Measurements from ENCODE around the gene SLC25A18. TPM values are rescaled to one million over a fixed set of nuclear protein-coding genes. Genes with fewer than 3 reads are reported as not detected.
"Not testable (repeated sequence)": the region's sequence is repeated elsewhere in the genome, so short reads cannot be mapped to it uniquely, and the experiment has no call there.

SLC25A18 gene
- total RNA-seq, 2 donors from 2014 or later, result 6.9 to 14.3 TPM

- Mint-ChIP-seq H3K4me1 (peaks cover 18% of the 10 kb centered on the region), H3K27me3 (ENCODE audit: insufficient read depth) (no peaks in the 10 kb centered on the region), H3K9me3 (no peaks in the 10 kb centered on the region), H3K36me3 (ENCODE audit: low read depth) (no peaks in the 10 kb centered on the region), H3K27ac (peak overlapping the region; percentile 96), H3K4me3 (no peak overlapping the region)
- Histone ChIP-seq H3K4me3 (ENCODE audit: low read length) (no peak overlapping the region), H3K27ac (ENCODE audit: low read depth, low read length) (no peak overlapping the region), H3K4me1 (ENCODE audit: control insufficient read depth, insufficient read depth, low read length) (no peaks in the 10 kb centered on the region), H3K9ac (ENCODE audit: extremely low read depth, low read length, poor library complexity, severe bottlenecking) (peak overlapping the region; percentile 31), H3K27me3 (ENCODE audit: control insufficient read depth, insufficient read depth, low read length, poor library complexity, severe bottlenecking) (no peaks in the 10 kb centered on the region), H3K9me3 (ENCODE audit: control insufficient read depth, low read length) (no peaks in the 10 kb centered on the region), H3K36me3 (ENCODE audit: control insufficient read depth, insufficient read depth, low read length) (no peaks in the 10 kb centered on the region)
- 83 to 91% methylated on average over 3 of the region's 3 CpGs for WGBS, 2 experiments (ENCODE audit: insufficient coverage in 1 of 2, insufficient read length in 1 of 2)
- no peak for TF ChIP-seq CTCF (conservative IDR thresholded peaks at IDR 0.05)
- DNase-seq, result no peak
Measured at GRCh38 chr22:17633998-17634323, 70.7 kb downstream of the SLC25A18 start.

GRCh38 chr22:17634696-17635095 is 71.4 kb downstream of the SLC25A18 start:
- no peak overlapping the region for H3K4me3 ChIP-seq (ENCODE audit: low read length)
- Mint-ChIP-seq H3K27ac (no peak overlapping the region), H3K9me3 (no peaks in the 10 kb centered on the region), H3K36me3 (ENCODE audit: low read depth) (no peaks in the 10 kb centered on the region), H3K27me3 (ENCODE audit: insufficient read depth) (no peaks in the 10 kb centered on the region), H3K4me1 (peaks cover 18% of the 10 kb centered on the region), H3K4me3 (no peak overlapping the region)
- no peak overlapping the region for H3K27ac ChIP-seq (ENCODE audit: low read depth, low read length)
- H3K36me3 ChIP-seq (ENCODE audit: control insufficient read depth, insufficient read depth, low read length), result no peaks in the 10 kb centered on the region
- 90 to 93% methylated on average over 2 to 3 of the region's 3 CpGs for WGBS, 2 experiments (ENCODE audit: insufficient coverage in 1 of 2, insufficient read length in 1 of 2)
- no peak overlapping the region for H3K9ac ChIP-seq (ENCODE audit: extremely low read depth, low read length, poor library complexity, severe bottlenecking)
- no peaks in the 10 kb centered on the region for H3K27me3 ChIP-seq (ENCODE audit: control insufficient read depth, insufficient read depth, low read length, poor library complexity, severe bottlenecking)
- no peaks in the 10 kb centered on the region for H3K9me3 ChIP-seq (ENCODE audit: control insufficient read depth, low read length)
- H3K4me1 ChIP-seq (ENCODE audit: control insufficient read depth, insufficient read depth, low read length), result no peaks in the 10 kb centered on the region
- no peak for DNase-seq
- TF ChIP-seq CTCF (conservative IDR thresholded peaks at IDR 0.05), result no peak

GRCh38 chr22:17636850-17637249 is 73.6 kb downstream of the SLC25A18 start:
- WGBS, 2 experiments (ENCODE audit: insufficient coverage in 1 of 2, insufficient read length in 1 of 2), result 97 to 98% methylated on average over 8 to 10 of the region's 10 CpGs
- H3K36me3 Mint-ChIP-seq (ENCODE audit: low read depth); H3K27ac ChIP-seq (ENCODE audit: low read depth, low read length): not testable (repeated sequence)

GRCh38 chr22:17637490-17638181 is 74.3 kb downstream of the SLC25A18 start:
- peaks cover 18% of the 10 kb centered on the region for H3K4me1 Mint-ChIP-seq
- no peak for TF ChIP-seq CTCF (conservative IDR thresholded peaks at IDR 0.05)
- H3K9me3 Mint-ChIP-seq, result peaks cover 8% of the 10 kb centered on the region
- no peaks in the 10 kb centered on the region for H3K27me3 ChIP-seq (ENCODE audit: control insufficient read depth, insufficient read depth, low read length, poor library complexity, severe bottlenecking)
- WGBS, 2 experiments (ENCODE audit: insufficient coverage in 1 of 2, insufficient read length in 1 of 2), result 61 to 75% methylated on average over 6 to 10 of the region's 10 CpGs
- H3K36me3 ChIP-seq (ENCODE audit: control insufficient read depth, insufficient read depth, low read length), result peaks cover 13% of the 10 kb centered on the region
- peak overlapping the region; percentile 98 for H3K27ac Mint-ChIP-seq
- peak overlapping the region; percentile 98 for H3K9ac ChIP-seq (ENCODE audit: extremely low read depth, low read length, poor library complexity, severe bottlenecking)
- no peaks in the 10 kb centered on the region for H3K9me3 ChIP-seq (ENCODE audit: control insufficient read depth, low read length)
- peak overlapping the region; percentile 93 for H3K27ac ChIP-seq (ENCODE audit: low read depth, low read length)
- H3K4me3 Mint-ChIP-seq, result peak overlapping the region; percentile 81
- no peak for DNase-seq
- peak overlapping the region; percentile 94 for H3K4me3 ChIP-seq (ENCODE audit: low read length)
- H3K27me3 Mint-ChIP-seq (ENCODE audit: insufficient read depth), result no peaks in the 10 kb centered on the region
- H3K4me1 ChIP-seq (ENCODE audit: control insufficient read depth, insufficient read depth, low read length), result no peaks in the 10 kb centered on the region
- H3K36me3 Mint-ChIP-seq (ENCODE audit: low read depth), result peaks cover 13% of the 10 kb centered on the region

More at GRCh38 chr22:17636850-17637249, 73.6 kb downstream of the SLC25A18 start:
- not testable (repeated sequence) for H3K4me3 Mint-ChIP-seq; H3K9ac ChIP-seq (ENCODE audit: extremely low read depth, low read length, poor library complexity, severe bottlenecking); H3K4me1 ChIP-seq (ENCODE audit: control insufficient read depth, insufficient read depth, low read length); H3K27ac Mint-ChIP-seq; H3K9me3 ChIP-seq (ENCODE audit: control insufficient read depth, low read length); H3K27me3 Mint-ChIP-seq (ENCODE audit: insufficient read depth); H3K4me3 ChIP-seq (ENCODE audit: low read length); H3K9me3 Mint-ChIP-seq; DNase-seq; H3K27me3 ChIP-seq (ENCODE audit: control insufficient read depth, insufficient read depth, low read length, poor library complexity, severe bottlenecking)
- peaks cover 13% of the 10 kb centered on the region for H3K36me3 ChIP-seq (ENCODE audit: control insufficient read depth, insufficient read depth, low read length)
- peaks cover 18% of the 10 kb centered on the region for H3K4me1 Mint-ChIP-seq
